Gastrocnemius medialis (tissue), 4 donors: ENCODE results near the gene AFAP1. TPM values are rescaled to one million over a fixed set of nuclear protein-coding genes. Genes with fewer than 3 reads are reported as not detected.

Source experiments
- ATAC-seq, 2 donors: fragments of 150-250 bp; one replicate each; pipeline ENCODE4 v1.9.1; 2016
- DNase-seq, 2 donors: peaks; one replicate each; pipeline ENCODE4 v3.0.0-alpha.2; 2019
- H3K27ac ChIP-seq, 4 donors: fragments of 200-600 bp; sonication (generic); 1 replicate in 1 of 4; 2 replicates in 3 of 4; pipeline ENCODE4 v1.5.1; 2016 to 2018; ENCODE audit warnings: mild to moderate bottlenecking in 2 of 4, moderate library complexity in 1 of 4
- H3K27me3 ChIP-seq, 3 donors: fragments of 200-600 bp; sonication (generic) in 2 of 3; 1 replicate in 1 of 3; 2 replicates in 2 of 3; pipeline versions ENCODE4 v1.5.1 to v1.6.0; 2016 to 2019; ENCODE audit warnings: mild to moderate bottlenecking in 1 of 3, moderate library complexity in 1 of 3
- H3K36me3 ChIP-seq, 2 donors: fragments of 200-600 bp; sonication (generic) in 1 of 2; one replicate each; pipeline ENCODE4 v1.5.1; 2017 to 2018
- H3K4me1 ChIP-seq, 2 donors: fragments of 200-600 bp; sonication (generic) in 1 of 2; one replicate each; pipeline ENCODE4 v1.5.1; 2016 to 2017; ENCODE audit warnings: mild to moderate bottlenecking in 2 of 2
- H3K4me3 ChIP-seq, 4 donors: fragments of 200-600 bp; sonication (generic) in 3 of 4; 1 replicate in 1 of 4; 2 replicates in 3 of 4; pipeline ENCODE4 v1.5.1; 2016 to 2019; ENCODE audit warnings: mild to moderate bottlenecking in 2 of 4
- H3K9me3 ChIP-seq, 3 donors: fragments of 200-600 bp; sonication (generic) in 2 of 3; 1 replicate in 1 of 3; 2 replicates in 2 of 3; pipeline ENCODE4 v1.5.1; 2016 to 2019
- CTCF ChIP-seq, 5 experiments: fragments of 450-650 bp in 3 of 5; fragments of 200-600 bp in 2 of 5; sonication (generic) in 2 of 5; IDR thresholded peaks in 4 of 5; conservative IDR thresholded peaks in 1 of 5; 1 replicate in 4 of 5; 2 replicates in 1 of 5; pipeline ENCODE4 v1.5.1; 2016 to 2019; ENCODE audit warnings: antibody characterized with exemption in 5 of 5, mild to moderate bottlenecking in 3 of 5, moderate library complexity in 3 of 5
- POLR2A ChIP-seq, 2 donors: fragments of 450-650 bp; IDR thresholded peaks; one replicate each; pipeline ENCODE4 v1.6.1; 2017; ENCODE audit warnings: antibody characterized with exemption in 2 of 2, mild to moderate bottlenecking in 2 of 2, moderate library complexity in 2 of 2
- in situ Hi-C, 4 donors: fragments of 200-750 bp; cut with MboI; loops; one replicate each; pipeline versions ENCODE4 v1.15.0 to v1.8.0; 2017; ENCODE audit warnings: low sequenced_read_pairs in 4 of 4
- intact Hi-C: fragments of 100-400 bp; cut with DNase I; formaldehyde crosslinking; loops from one replicate; pipeline ENCODE4 v1.15.1; 2023; ENCODE audit warnings: low total_unique reads
- total RNA-seq, 4 donors: library from RNA; depleted of rRNA; stranded (reverse); fragments of >200 nt; gene quantifications; one replicate each; pipeline versions ENCODE4 v1.1.0 to v1.2.3, GENCODE V29; 2016

The AFAP1 gene
- total RNA-seq, 4 donors from 2014 or later = 1.5 to 8.6 (median 3.5) TPM

- Histone ChIP-seq H3K9me3 (no peaks in the 10 kb centered on the region), H3K36me3 (peaks cover 0 to 5% of the 10 kb centered on the region in 2 donors), H3K27ac (no peak overlapping the region), H3K4me1 (peaks cover 5% of the 10 kb centered on the region in 2 donors), H3K4me3 (no peak overlapping the region), H3K27me3 (no peaks in the 10 kb centered on the region)
- ATAC-seq = no peak
- no peak for DNase-seq
- in situ Hi-C loops = no loop called here
- intact Hi-C loops = no loop called here
- TF ChIP-seq CTCF (IDR thresholded peaks at IDR 0.05 in 4 of 5, conservative IDR thresholded peaks at IDR 0.05 in 1 of 5) (no peak), POLR2A (IDR thresholded peaks at IDR 0.05) (no peak)
These were observed 148.7 kb downstream of the AFAP1 start for GRCh38 chr4:7790999-7791398.

- ATAC-seq (no peak), DNase-seq (no peak)
- H3K27ac ChIP-seq = no peak overlapping the region
- intact Hi-C loops = no loop called here
- in situ Hi-C loops = no loop called here
- H3K4me1 ChIP-seq = peaks cover 5% of the 10 kb centered on the region in 2 donors
- H3K4me3 ChIP-seq = no peak overlapping the region
- TF ChIP-seq POLR2A (IDR thresholded peaks at IDR 0.05) (no peak), CTCF (IDR thresholded peaks at IDR 0.05 in 4 of 5, conservative IDR thresholded peaks at IDR 0.05 in 1 of 5) (no peak)
- no peaks in the 10 kb centered on the region for H3K27me3 ChIP-seq
- no peaks in the 10 kb centered on the region for H3K9me3 ChIP-seq
- peaks cover 0 to 11% of the 10 kb centered on the region in 2 donors for H3K36me3 ChIP-seq
These were observed 149.6 kb downstream of the AFAP1 start for GRCh38 chr4:7790023-7790422.

- H3K27me3 ChIP-seq = no peaks in the 10 kb centered on the region
- DNase-seq = peak; percentile 76 to 86
- in situ Hi-C loops (no loop called here), intact Hi-C loops (no loop called here)
- ATAC-seq = peak; percentile 99 to 100
- peaks cover 5% of the 10 kb centered on the region in 2 donors for H3K4me1 ChIP-seq
- no peak overlapping the region for H3K4me3 ChIP-seq
- TF ChIP-seq CTCF (IDR thresholded peaks at IDR 0.05 in 4 of 5, conservative IDR thresholded peaks at IDR 0.05 in 1 of 5) (peak in 1 of 5 experiments; percentile 11), POLR2A (IDR thresholded peaks at IDR 0.05) (no peak)
- no peaks in the 10 kb centered on the region for H3K9me3 ChIP-seq
- H3K27ac ChIP-seq = peak overlapping the region; percentile 71 to 80 (median 80)
- H3K36me3 ChIP-seq = peaks cover 0 to 14% of the 10 kb centered on the region in 2 donors
These were observed 150.8 kb downstream of the AFAP1 start for GRCh38 chr4:7788694-7789425.

GRCh38 chr4:7788193-7788592 lies 151.5 kb downstream of the AFAP1 start:
- TF ChIP-seq POLR2A (IDR thresholded peaks at IDR 0.05) (no peak), CTCF (IDR thresholded peaks at IDR 0.05 in 4 of 5, conservative IDR thresholded peaks at IDR 0.05 in 1 of 5) (no peak)
- Histone ChIP-seq H3K4me3 (no peak overlapping the region), H3K36me3 (peaks cover 0 to 8% of the 10 kb centered on the region in 2 donors), H3K27ac (peak overlapping the region in 3 of 4 donors; percentile 79 to 80 (median 80)), H3K4me1 (peaks cover 5% of the 10 kb centered on the region in 2 donors), H3K9me3 (no peaks in the 10 kb centered on the region), H3K27me3 (no peaks in the 10 kb centered on the region)
- in situ Hi-C loops = no loop called here
- no peak for ATAC-seq
- DNase-seq = no peak
- intact Hi-C loops = no loop called here
